Measurements from ENCODE around the gene ACTR1B.
"Not testable (repeated sequence)": the region's sequence is repeated elsewhere in the genome, so short reads cannot be mapped to it uniquely, and the experiment has no call there.

The ACTR1B gene

GRCh38 chr2:97618939-97619827 is 44.7 kb downstream of the ACTR1B start:
- H3K4me3 ChIP-seq (ENCODE audit: low read length) = not testable (repeated sequence)

- TF ChIP-seq ZNF274 (IDR thresholded peaks at IDR 0.05; ENCODE audit: low read depth, low read length) = no peak
- no peak overlapping the region for H3K4me3 ChIP-seq (ENCODE audit: low read length)
Measured at GRCh38 chr2:97617911-97618310, 45.9 kb downstream of the ACTR1B start.

GRCh38 chr2:97615746-97616145 is 48.1 kb downstream of the ACTR1B start:
- not testable (repeated sequence) for H3K4me3 ChIP-seq (ENCODE audit: low read length)

DNA sequence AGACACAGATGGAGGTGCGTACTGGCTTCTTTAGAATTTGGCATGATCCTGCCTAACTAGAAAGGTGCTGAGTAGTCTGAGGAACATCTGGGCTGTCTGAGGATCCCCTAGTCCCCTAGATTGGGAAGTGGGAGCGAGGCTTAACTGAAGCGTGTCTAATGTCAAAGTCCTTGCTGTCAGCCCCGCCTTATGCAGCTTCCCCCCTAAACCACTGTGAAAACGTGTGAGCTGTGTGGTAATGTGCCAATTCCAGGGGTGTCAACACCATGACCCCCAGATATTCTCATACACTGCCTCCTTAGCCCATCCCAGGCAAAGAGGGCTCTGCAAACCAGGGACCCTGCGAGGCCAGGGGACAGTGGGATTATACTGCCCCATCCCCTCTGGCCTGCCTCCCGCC is 51.9 kb downstream of the ACTR1B start:
- not testable (repeated sequence) for H3K4me3 ChIP-seq (ENCODE audit: low read length)

DNA sequence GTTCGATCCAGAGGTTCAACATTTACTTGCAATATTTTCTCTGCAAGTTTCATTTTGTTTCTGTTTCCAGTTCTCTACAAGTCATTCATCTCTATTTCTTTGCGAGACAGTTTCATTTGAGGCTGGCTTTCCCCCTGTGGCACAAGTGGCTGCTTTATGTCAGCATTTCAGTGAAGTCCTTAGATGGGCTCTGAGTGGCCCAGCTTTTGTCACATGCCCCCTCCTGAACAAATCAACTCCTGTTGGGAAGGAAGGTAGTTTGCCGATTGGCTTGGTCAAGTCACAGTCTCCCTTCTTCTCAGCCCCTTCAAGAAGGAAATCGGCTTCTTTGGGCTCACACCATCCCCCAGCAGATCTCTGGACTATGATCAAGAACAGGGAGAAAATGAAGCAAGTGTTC is 55.1 kb downstream of the ACTR1B start:
- H3K4me3 ChIP-seq (ENCODE audit: low read length) = not testable (repeated sequence)

Measured in GM08714 (cell line).